Transverse colon (tissue), 4 donors: ENCODE results near the gene SYNGR2. TPM values are rescaled to one million over a fixed set of nuclear protein-coding genes. Genes with fewer than 3 reads are reported as not detected.

Experiments used
- DNase-seq: peaks from one replicate; pipeline ENCODE4 v3.0.0-alpha.2; 2019
- H3K27ac ChIP-seq, 4 donors: fragments of 200-600 bp; sonication (generic); 2 replicates each; pipeline ENCODE4 v1.5.1; 2016 to 2018; ENCODE audit warnings: inconsistent platforms in 4 of 4
- H3K27me3 ChIP-seq: fragments of 200-600 bp; sonication (generic); 2 replicates; pipeline ENCODE4 v1.5.1; 2017; ENCODE audit warnings: inconsistent platforms
- H3K36me3 ChIP-seq, 4 donors: fragments of 200-600 bp; sonication (generic); 2 replicates each; pipeline ENCODE4 v1.5.1; 2017 to 2019; ENCODE audit warnings: inconsistent platforms in 4 of 4
- H3K4me1 ChIP-seq, 4 donors: fragments of 200-600 bp; sonication (generic); 2 replicates each; pipeline ENCODE4 v1.5.1; 2017 to 2020; ENCODE audit warnings: inconsistent platforms in 4 of 4
- H3K4me3 ChIP-seq, 4 donors: fragments of 200-600 bp; sonication (generic); 1 replicate in 1 of 4; 2 replicates in 3 of 4; pipeline versions ENCODE4 v1.5.1 to v1.6.1; 2017 to 2019; ENCODE audit warnings: inconsistent platforms in 4 of 4
- H3K9me3 ChIP-seq, 2 donors: fragments of 200-600 bp; sonication (generic); 2 replicates each; pipeline ENCODE4 v1.5.1; 2017 to 2019; ENCODE audit warnings: inconsistent platforms in 2 of 2
- CTCF ChIP-seq, 5 experiments: fragments of 200-600 bp in 3 of 5; fragments of 450-650 bp in 2 of 5; sonication (generic) in 3 of 5; IDR thresholded peaks; 1 replicate in 2 of 5; 2 replicates in 3 of 5; pipeline ENCODE4 v1.5.1; 2016 to 2017; ENCODE audit warnings: antibody characterized with exemption in 5 of 5, inconsistent platforms in 3 of 5, mild to moderate bottlenecking in 2 of 5, moderate library complexity in 1 of 5
- EP300 ChIP-seq: sonication (generic); formaldehyde crosslinking; IDR thresholded peaks from one replicate; pipeline ENCODE4 v1.6.1; 2017; ENCODE audit warnings: antibody characterized with exemption, low read depth
- POLR2A ChIP-seq: fragments of 450-650 bp; IDR thresholded peaks from one replicate; pipeline ENCODE4 v1.6.1; 2016; ENCODE audit warnings: antibody characterized with exemption, mild to moderate bottlenecking, moderate library complexity
- POLR2AphosphoS5 ChIP-seq, 3 donors: sonication (generic); formaldehyde crosslinking; IDR thresholded peaks; one replicate each; pipeline ENCODE4 v1.6.1; 2016; ENCODE audit warnings: antibody characterized with exemption in 3 of 3
- WGBS, 2 donors: methylation state at CpG; one replicate each; pipeline ENCODE4 v1.1.5; 2018; ENCODE audit warnings: low coverage in 1 of 2; 5-methylcytosine and 5-hydroxymethylcytosine counted together
- in situ Hi-C, 4 donors: fragments of 200-750 bp; cut with MboI; loops; one replicate each; pipeline versions ENCODE4 v1.15.0 to v1.15.1; 2017; ENCODE audit warnings: low sequenced_read_pairs in 3 of 4, low pct_ligation_motif_present in 1 of 4, low pct_unique_long_range_greater_than_20kb in 1 of 4
- intact Hi-C: fragments of 100-400 bp; cut with DNase I; formaldehyde crosslinking; loops from one replicate; pipeline ENCODE4 v1.15.1; 2023; ENCODE audit warnings: low total_unique reads
- total RNA-seq, 4 donors: library from RNA; depleted of rRNA; stranded (reverse); fragments of >200 nt; gene quantifications; one replicate each; pipeline ENCODE4 v1.1.0, GENCODE V29; 2016

SYNGR2 gene
- total RNA-seq, 4 donors from 2014 or later: 102 to 121 (median 106) TPM

DNA sequence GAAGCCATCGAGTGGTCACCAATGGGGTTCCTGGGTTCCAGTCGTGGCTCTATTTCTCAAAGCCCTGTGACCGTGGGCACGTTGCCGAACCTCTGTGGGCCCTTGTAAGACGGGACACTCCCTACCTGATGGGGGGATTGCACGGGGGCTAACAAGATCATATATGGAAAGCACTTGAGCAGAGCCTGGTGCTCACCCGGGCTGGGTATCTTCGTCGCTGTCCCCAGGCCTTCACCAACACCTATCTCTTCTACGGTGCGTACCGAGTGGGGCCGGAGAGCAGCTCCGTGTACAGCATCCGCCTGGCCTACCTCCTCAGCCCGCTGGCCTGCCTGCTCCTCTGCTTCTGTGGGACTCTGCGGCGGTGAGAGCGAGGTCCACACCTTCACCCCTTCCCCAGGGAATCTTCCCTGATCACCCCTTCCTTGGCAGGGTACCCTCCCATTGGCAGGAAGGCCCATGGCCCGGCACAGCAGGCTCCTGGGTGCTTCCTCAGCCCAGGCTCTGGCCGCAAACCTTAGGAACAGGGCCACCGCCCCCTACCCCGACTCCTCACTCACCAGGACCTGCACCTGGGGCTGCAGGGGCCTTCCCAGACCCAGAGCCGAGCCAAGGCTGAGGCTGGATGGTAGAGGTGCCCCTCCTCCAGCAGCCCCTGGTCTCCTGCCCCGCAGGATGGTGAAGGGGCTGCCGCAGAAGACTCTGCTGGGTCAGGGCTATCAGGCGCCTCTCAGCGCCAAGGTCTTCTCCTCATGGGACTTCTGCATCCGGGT is 35.0 kb upstream of the SYNGR2 start:
- intact Hi-C loops: no loop called here
- Histone ChIP-seq H3K36me3 (no peaks in the 10 kb centered on the region), H3K4me1 (peaks cover 15 to 41% (median 28%) of the 10 kb centered on the region in 4 donors), H3K4me3 (no peak overlapping the region), H3K27me3 (peaks cover 16% of the 10 kb centered on the region), H3K27ac (peak overlapping the region in 1 of 4 donors; percentile 88), H3K9me3 (no peaks in the 10 kb centered on the region)
- TF ChIP-seq POLR2AphosphoS5 (IDR thresholded peaks at IDR 0.05): no peak
- no peak for TF ChIP-seq POLR2A
- no peak for TF ChIP-seq CTCF (IDR thresholded peaks at IDR 0.05)
- TF ChIP-seq EP300: no peak
- DNase-seq: no peak
- 86% methylated on average over 30 of the region's 30 CpGs; no CpG with 5 or more reads in 1 of the 2 donors for WGBS, 2 donors
- in situ Hi-C loops: no loop called here

- Histone ChIP-seq H3K4me1 (peaks cover 15 to 32% (median 20%) of the 10 kb centered on the region in 4 donors), H3K36me3 (no peaks in the 10 kb centered on the region), H3K4me3 (no peak overlapping the region), H3K9me3 (no peaks in the 10 kb centered on the region), H3K27ac (peak overlapping the region in 1 of 4 donors; percentile 88), H3K27me3 (peaks cover 16% of the 10 kb centered on the region)
- in situ Hi-C loops (no loop called here), intact Hi-C loops (no loop called here)
- DNase-seq: peak; percentile 82
- WGBS, 2 donors: 44 to 69% methylated on average over 12 to 39 of the region's 39 CpGs
- TF ChIP-seq POLR2A (no peak), CTCF (IDR thresholded peaks at IDR 0.05) (peak; percentile 37 to 68 (median 60))
Observed at GRCh38 chr17:78133971-78134898, 34.1 kb upstream of the SYNGR2 start.

- peaks cover 16% of the 10 kb centered on the region for H3K27me3 ChIP-seq
- H3K27ac ChIP-seq: no peak overlapping the region
- no peaks in the 10 kb centered on the region for H3K9me3 ChIP-seq
- intact Hi-C loops (no loop called here), in situ Hi-C loops (no loop called here)
- H3K4me3 ChIP-seq: no peak overlapping the region
- peaks cover 11 to 28% (median 19%) of the 10 kb centered on the region in 4 donors for H3K4me1 ChIP-seq
- WGBS, 2 donors: 78% methylated on average over 7 of the region's 9 CpGs; no CpG with 5 or more reads in 1 of the 2 donors
- H3K36me3 ChIP-seq: no peaks in the 10 kb centered on the region
- no peak for TF ChIP-seq POLR2AphosphoS5 (IDR thresholded peaks at IDR 0.05)
- no peak for TF ChIP-seq CTCF (IDR thresholded peaks at IDR 0.05)
- TF ChIP-seq POLR2A: no peak
- TF ChIP-seq EP300: no peak
- DNase-seq: no peak
Observed at GRCh38 chr17:78134899-78135385, 33.4 kb upstream of the SYNGR2 start.
